T-cell (primary cell): Measurements from ENCODE around the gene ZBTB21. TPM values are rescaled to one million over a fixed set of nuclear protein-coding genes. Genes with fewer than 3 reads are reported as not detected.

Experiments used
- ATAC-seq, 4 experiments: fragments of 200-7000 bp in 3 of 4; fragments of 150-1000 bp in 1 of 4; cut with Tn5 transposase; replicated peaks in 1 of 4; 1 replicate in 3 of 4; 2 replicates in 1 of 4; pipeline ENCODE4 v1.10.0; 2021; ENCODE audit warnings: moderate library complexity in 3 of 4, mild to moderate bottlenecking in 2 of 4, moderate number of reproducible peaks in 1 of 4
- CTCF ChIA-PET, 2 donors: fragments of 300-600 bp; sonication (Branson Sonifier 250); formaldehyde crosslinking; loops; one replicate each; lab custom pipeline; 2022; ENCODE audit warnings: antibody characterized with exemption in 2 of 2; lab: Charles Lee
- POLR2A ChIA-PET, 2 donors: fragments of 300-600 bp; sonication (Branson Sonifier 250); formaldehyde crosslinking; loops; one replicate each; lab custom pipeline; 2022; ENCODE audit warnings: antibody characterized with exemption in 2 of 2; lab: Charles Lee
- DNase-seq, 35 experiments: peaks; one replicate each; pipeline versions ENCODE4 v3.0.0 to v3.0.0-alpha.2; 2013 to 2023
- H3K27ac ChIP-seq: one replicate; pipeline ENCODE4 v1.5.1; 2013; ENCODE audit warnings: low read length
- H3K27me3 ChIP-seq, 2 experiments: replicated peaks in 1 of 2; 1 replicate in 1 of 2; 2 replicates in 1 of 2; pipeline versions ENCODE4 v1.6.1 to v1.7.0; 2013; ENCODE audit warnings: low read length in 1 of 2, mixed read lengths in 1 of 2; ENCODE audit not compliant: control insufficient read depth in 2 of 2, insufficient read depth in 2 of 2; ENCODE audit errors: extremely low read depth in 1 of 2
- H3K36me3 ChIP-seq, 2 donors: 1 replicate in 1 of 2; 2 replicates in 1 of 2; pipeline versions ENCODE4 v1.6.1 to v1.7.0; 2013; ENCODE audit warnings: low read length in 1 of 2; ENCODE audit not compliant: control insufficient read depth in 2 of 2, insufficient read depth in 1 of 2; ENCODE audit errors: extremely low read depth in 1 of 2
- H3K4me1 ChIP-seq, 2 experiments: 1 replicate in 1 of 2; 2 replicates in 1 of 2; pipeline versions ENCODE4 v1.6.1 to v1.7.0; 2013; ENCODE audit warnings: low read length in 2 of 2, mixed read lengths in 1 of 2; ENCODE audit not compliant: insufficient read depth in 2 of 2, control insufficient read depth in 1 of 2; ENCODE audit errors: extremely low read depth in 1 of 2
- H3K4me3 ChIP-seq, 2 donors: 1 replicate in 1 of 2; 2 replicates in 1 of 2; pipeline versions ENCODE4 v1.5.1 to v1.7.0; 2013; ENCODE audit warnings: mild to moderate bottlenecking in 2 of 2, low read length in 1 of 2, moderate library complexity in 1 of 2; ENCODE audit not compliant: control insufficient read depth in 1 of 2; ENCODE audit errors: extremely low read depth in 1 of 2
- H3K9me3 ChIP-seq: 2 replicates; pipeline ENCODE4 v1.7.0; 2013
- H3K27ac Mint-ChIP-seq, 2 donors: one replicate each; pipeline ENCODE4 v1.8.0; 2020 to 2021; ENCODE audit warnings: mild to moderate bottlenecking in 2 of 2, mixed read lengths in 2 of 2
- H3K27me3 Mint-ChIP-seq, 2 donors: one replicate each; pipeline ENCODE4 v1.8.0; 2021 to 2022; ENCODE audit warnings: mixed read lengths in 2 of 2
- H3K36me3 Mint-ChIP-seq: one replicate; pipeline ENCODE4 v1.8.0; 2021; ENCODE audit warnings: mixed read lengths
- H3K4me1 Mint-ChIP-seq, 3 donors: one replicate each; pipeline ENCODE4 v1.8.0; 2020 to 2022; ENCODE audit warnings: mixed read lengths in 3 of 3, mild to moderate bottlenecking in 1 of 3
- H3K4me3 Mint-ChIP-seq, 3 donors: one replicate each; pipeline ENCODE4 v1.8.0; 2020 to 2022; ENCODE audit warnings: mild to moderate bottlenecking in 3 of 3, mixed read lengths in 3 of 3, moderate library complexity in 3 of 3
- H3K9me3 Mint-ChIP-seq, 3 donors: one replicate each; pipeline ENCODE4 v1.8.0; 2020 to 2022; ENCODE audit warnings: mixed read lengths in 3 of 3
- WGBS: methylation state at CpG from one replicate; pipeline ENCODE4 v1.1.5; 2013; ENCODE audit warnings: missing lambda C conversion rate; ENCODE audit not compliant: insufficient coverage; 5-methylcytosine and 5-hydroxymethylcytosine counted together
- total RNA-seq, 35 experiments: library from RNA in 6 of 35; stranded (reverse) in 6 of 35; fragments of 120-200 nt in 1 of 35; gene quantifications; one replicate each; pipeline versions ENCODE4 v1.2.1 to v1.2.4 and lab custom pipeline; 2013 to 2026

ZBTB21 gene
- total RNA-seq, 5 donors from 2014 or later (not counting 1 experiment from before 2014, with no cell fraction given) = 17.6 to 119 (median 25.9) TPM

DNA sequence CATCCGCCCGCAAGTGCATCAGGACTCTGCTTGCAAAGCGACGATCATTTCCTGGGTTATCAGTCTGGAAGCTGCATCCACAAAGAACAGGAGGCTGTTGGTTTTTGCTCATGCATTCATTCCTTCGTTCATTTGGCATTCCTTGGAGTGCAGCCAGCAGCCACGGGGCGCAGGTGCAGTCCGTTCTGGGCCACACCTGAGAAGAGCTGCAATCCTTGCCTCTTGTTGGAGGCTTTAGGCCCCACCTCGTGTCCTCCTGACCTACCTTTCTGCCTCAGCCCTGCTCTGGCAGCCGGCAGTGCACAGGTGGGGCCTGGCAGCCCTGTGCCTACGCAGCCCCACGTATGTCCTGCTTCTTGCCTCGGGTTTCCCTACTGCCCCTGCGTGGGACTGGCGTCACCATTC, 36.7 kb downstream of the ZBTB21 start:
- peaks cover 14 to 21% (median 16%) of the 10 kb centered on the region in 3 donors for H3K4me1 Mint-ChIP-seq
- H3K4me3 ChIP-seq = no peak overlapping the region
- no peak for ATAC-seq
- H3K27me3 Mint-ChIP-seq = no peaks in the 10 kb centered on the region
- no peaks in the 10 kb centered on the region for H3K9me3 ChIP-seq
- WGBS = 86% methylated on average over 9 of the region's 15 CpGs
- no peaks in the 10 kb centered on the region for H3K9me3 Mint-ChIP-seq
- peak overlapping the region in 1 of 2 donors; percentile 23 for H3K27ac Mint-ChIP-seq
- no peak overlapping the region for H3K27ac ChIP-seq
- CTCF ChIA-PET = no interaction called here
- POLR2A ChIA-PET = no interaction called here
- no peak for DNase-seq
- H3K4me1 ChIP-seq = peaks cover 0 to 16% of the 10 kb centered on the region in 2 experiments
- no peaks in the 10 kb centered on the region for H3K36me3 ChIP-seq
- no peak overlapping the region for H3K4me3 Mint-ChIP-seq
- no peaks in the 10 kb centered on the region for H3K36me3 Mint-ChIP-seq
- H3K27me3 ChIP-seq = peaks cover 0 to 3% of the 10 kb centered on the region in 2 experiments

DNA sequence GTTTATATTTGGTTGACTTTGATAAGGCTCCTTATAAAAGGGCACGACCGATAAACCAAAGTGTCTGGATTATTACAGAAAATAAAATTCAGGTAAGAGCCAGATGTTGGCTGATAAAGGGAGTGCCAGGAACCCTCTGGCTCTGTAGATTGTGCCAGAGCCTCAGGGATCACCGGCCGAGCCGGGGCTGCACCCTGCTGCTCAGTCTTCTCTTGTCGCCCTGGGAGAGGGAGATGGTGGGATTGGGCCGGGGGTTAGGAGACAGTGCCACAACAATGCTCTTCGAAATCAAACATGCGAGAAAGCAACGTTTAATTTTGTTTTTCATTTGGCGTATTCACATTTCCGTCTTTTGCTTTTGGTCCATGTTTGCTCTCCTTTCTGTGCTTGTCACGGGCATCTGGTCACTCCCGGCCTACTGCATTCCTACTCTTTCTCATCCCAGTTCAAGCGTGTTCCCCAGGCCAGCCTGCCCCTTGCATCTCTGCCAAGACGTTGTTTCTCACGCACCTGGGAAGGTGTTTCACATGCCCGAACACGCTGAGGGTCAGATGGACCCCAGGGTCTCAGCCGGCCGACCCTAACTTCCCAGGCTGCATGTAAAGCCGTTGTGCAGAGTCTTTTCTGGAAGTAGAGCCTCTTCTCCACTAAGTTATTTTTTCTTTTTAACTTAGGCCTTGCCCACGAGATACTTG, 37.5 kb downstream of the ZBTB21 start:
- peaks cover 0 to 16% of the 10 kb centered on the region in 2 experiments for H3K4me1 ChIP-seq
- H3K27ac ChIP-seq = no peak overlapping the region
- peaks cover 0 to 3% of the 10 kb centered on the region in 2 experiments for H3K27me3 ChIP-seq
- no peak overlapping the region for H3K4me3 ChIP-seq
- ChIA-PET CTCF (no interaction called here), POLR2A (no interaction called here)
- ATAC-seq (no peak), DNase-seq (no peak)
- Mint-ChIP-seq H3K27ac (no peak overlapping the region), H3K36me3 (no peaks in the 10 kb centered on the region), H3K9me3 (no peaks in the 10 kb centered on the region), H3K27me3 (no peaks in the 10 kb centered on the region), H3K4me3 (no peak overlapping the region), H3K4me1 (peaks cover 14 to 21% (median 16%) of the 10 kb centered on the region in 3 donors)
- H3K9me3 ChIP-seq = no peaks in the 10 kb centered on the region
- H3K36me3 ChIP-seq = no peaks in the 10 kb centered on the region
- 87% methylated on average over 17 of the region's 23 CpGs for WGBS

DNA sequence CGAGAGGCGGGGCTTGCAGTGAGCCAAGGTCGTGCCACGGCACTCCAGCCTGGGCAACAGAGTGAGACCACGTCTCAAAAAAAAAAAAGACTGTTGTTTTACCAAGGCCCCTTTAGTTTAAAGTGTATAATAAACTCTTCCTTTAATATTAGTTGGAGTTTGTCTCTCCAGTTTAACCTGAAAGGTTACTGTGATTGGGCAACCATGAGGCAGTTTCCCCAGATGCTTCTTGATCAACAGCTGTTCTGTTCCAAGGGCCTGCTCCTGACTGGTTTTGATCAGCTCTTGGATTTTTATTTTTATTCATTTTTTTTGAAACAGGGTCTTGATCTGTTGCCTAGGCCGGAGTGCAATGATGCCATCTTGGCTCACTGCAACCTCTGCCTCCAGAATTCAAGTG, 38.3 kb downstream of the ZBTB21 start:
- Mint-ChIP-seq H3K27ac (no peak overlapping the region), H3K9me3 (no peaks in the 10 kb centered on the region), H3K36me3 (no peaks in the 10 kb centered on the region), H3K4me3 (no peak overlapping the region), H3K4me1 (peaks cover 14 to 21% (median 16%) of the 10 kb centered on the region in 3 donors), H3K27me3 (no peaks in the 10 kb centered on the region)
- WGBS = 100% methylated on average over 1 of the region's 6 CpGs
- ATAC-seq (no peak), DNase-seq (no peak)
- Histone ChIP-seq H3K4me1 (peaks cover 0 to 16% of the 10 kb centered on the region in 2 experiments), H3K27ac (no peak overlapping the region), H3K27me3 (peaks cover 0 to 3% of the 10 kb centered on the region in 2 experiments), H3K9me3 (no peaks in the 10 kb centered on the region), H3K4me3 (no peak overlapping the region), H3K36me3 (no peaks in the 10 kb centered on the region)
- ChIA-PET CTCF (no interaction called here), POLR2A (no interaction called here)

GRCh38 chr21:41970751-41971653, 39.2 kb downstream of the ZBTB21 start:
- 81% methylated on average over 17 of the region's 20 CpGs for WGBS
- H3K36me3 Mint-ChIP-seq = no peaks in the 10 kb centered on the region
- no peaks in the 10 kb centered on the region for H3K9me3 ChIP-seq
- POLR2A ChIA-PET = interaction anchor here in 1 of 2 donors (0.9 kb wide), 1 partner anchor 19 kb away, joined by 3 read pairs; no protein-coding TSS in a partner anchor
- CTCF ChIA-PET = no interaction called here
- no peaks in the 10 kb centered on the region for H3K36me3 ChIP-seq
- H3K9me3 Mint-ChIP-seq = no peaks in the 10 kb centered on the region
- peaks cover 0 to 16% of the 10 kb centered on the region in 2 experiments for H3K4me1 ChIP-seq
- no peak overlapping the region for H3K27ac Mint-ChIP-seq
- H3K27me3 ChIP-seq = peaks cover 0 to 3% of the 10 kb centered on the region in 2 experiments
- no peaks in the 10 kb centered on the region for H3K27me3 Mint-ChIP-seq
- no peak for ATAC-seq
- no peak overlapping the region for H3K4me3 Mint-ChIP-seq
- peaks cover 14 to 21% (median 16%) of the 10 kb centered on the region in 3 donors for H3K4me1 Mint-ChIP-seq
- H3K4me3 ChIP-seq = no peak overlapping the region
- no peak overlapping the region for H3K27ac ChIP-seq
- no peak for DNase-seq

DNA sequence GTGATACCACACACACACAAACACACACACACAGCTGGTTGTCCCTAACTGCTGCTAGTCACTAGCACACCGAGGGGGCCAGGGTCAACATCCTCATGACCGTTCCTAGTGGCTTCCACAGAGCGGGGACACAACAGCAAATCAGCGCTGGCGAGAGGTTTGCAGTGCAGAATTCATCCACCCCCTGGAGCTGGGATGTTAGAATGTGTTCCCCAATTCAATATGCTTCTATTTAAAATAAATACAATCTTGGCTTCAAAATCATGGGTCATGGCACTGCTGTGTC, 40.1 kb downstream of the ZBTB21 start:
- peaks cover 0 to 16% of the 10 kb centered on the region in 2 experiments for H3K4me1 ChIP-seq
- no CpG with 5 or more reads among the region's 5 CpGs for WGBS
- DNase-seq (no peak), ATAC-seq (no peak)
- Mint-ChIP-seq H3K9me3 (no peaks in the 10 kb centered on the region), H3K4me1 (peaks cover 13 to 18% (median 15%) of the 10 kb centered on the region in 3 donors), H3K36me3 (no peaks in the 10 kb centered on the region), H3K27ac (no peak overlapping the region), H3K27me3 (peaks cover 0 to 2% of the 10 kb centered on the region in 2 donors), H3K4me3 (no peak overlapping the region)
- ChIA-PET POLR2A (interaction anchor here in 1 of 2 donors (0.9 kb wide), 1 partner anchor 20 kb away, joined by 3 read pairs; no protein-coding TSS in a partner anchor), CTCF (no interaction called here)
- no peak overlapping the region for H3K27ac ChIP-seq
- no peaks in the 10 kb centered on the region for H3K9me3 ChIP-seq
- H3K36me3 ChIP-seq = no peaks in the 10 kb centered on the region
- H3K27me3 ChIP-seq = peaks cover 0 to 10% of the 10 kb centered on the region in 2 experiments
- H3K4me3 ChIP-seq = no peak overlapping the region

- no peaks in the 10 kb centered on the region for H3K36me3 Mint-ChIP-seq
- H3K27me3 Mint-ChIP-seq = peaks cover 8% of the 10 kb centered on the region in 2 donors
- no peak overlapping the region for H3K27ac Mint-ChIP-seq
- Histone ChIP-seq H3K36me3 (no peaks in the 10 kb centered on the region), H3K9me3 (no peaks in the 10 kb centered on the region), H3K27ac (no peak overlapping the region), H3K4me1 (no peaks in the 10 kb centered on the region), H3K4me3 (no peak overlapping the region), H3K27me3 (peaks cover 0 to 27% of the 10 kb centered on the region in 2 experiments)
- CTCF ChIA-PET = no interaction called here
- WGBS = 85% methylated on average over 4 of the region's 4 CpGs
- POLR2A ChIA-PET = no interaction called here
- H3K9me3 Mint-ChIP-seq = no peaks in the 10 kb centered on the region
- ATAC-seq = no peak
- DNase-seq = peak in 1 of 35 experiments; percentile 5
- H3K4me3 Mint-ChIP-seq = no peak overlapping the region
- H3K4me1 Mint-ChIP-seq = no peaks in the 10 kb centered on the region
These were observed 42.5 kb downstream of the ZBTB21 start for GRCh38 chr21:41967708-41968107.
